K562 (cell line): ENCODE results near the gene TAF9. TPM values are rescaled to one million over a fixed set of nuclear protein-coding genes. Genes with fewer than 3 reads are reported as not detected.

ENCODE experiments used
- ARNT ChIP-seq, 2 experiments: fragments of 450-650 bp; IDR thresholded peaks; 2 replicates each; pipeline ENCODE4 v1.6.1; 2016; ENCODE audit warnings: mild to moderate bottlenecking in 1 of 2
- CTBP1 ChIP-seq: fragments of 450-650 bp; IDR thresholded peaks from 2 replicates; pipeline ENCODE4 v1.6.1; 2016; ENCODE audit warnings: borderline replicate concordance
- ESRRA ChIP-seq: fragments of 450-650 bp; IDR thresholded peaks from 2 replicates; pipeline ENCODE4 v1.6.1; 2014; ENCODE audit warnings: low read depth, mild to moderate bottlenecking, moderate library complexity, borderline replicate concordance
- GABPA ChIP-seq: fragments of 200-800 bp; sonication (Bioruptor generic); conservative IDR thresholded peaks from 2 replicates; pipeline ENCODE4 v1.6.1; 2016; ENCODE audit warnings: low read depth, missing genetic modification characterization, missing compliant biosample characterization
- L3MBTL2 ChIP-seq: fragments of 450-650 bp; IDR thresholded peaks from 2 replicates; pipeline ENCODE4 v1.6.1; 2016; ENCODE audit warnings: mild to moderate bottlenecking, moderate library complexity
- RBM25 ChIP-seq: fragments of 200-400 bp; formaldehyde crosslinking; IDR thresholded peaks from 2 replicates; pipeline ENCODE4 v1.6.1; 2018; ENCODE audit warnings: low read length, low read depth, moderate library complexity; ENCODE audit not compliant: severe bottlenecking
- SIX5 ChIP-seq, 2 experiments: IDR thresholded peaks; 2 replicates each; pipeline ENCODE4 v1.6.1; 2011; ENCODE audit warnings: low read length in 2 of 2, borderline replicate concordance in 1 of 2, low read depth in 1 of 2, mild to moderate bottlenecking in 1 of 2, moderate library complexity in 1 of 2; ENCODE audit not compliant: insufficient read depth in 1 of 2
- SMAD3 ChIP-seq: fragments of 450-650 bp; formaldehyde crosslinking; conservative IDR thresholded peaks from 2 replicates; pipeline ENCODE4 v1.4.0; 2020; ENCODE audit warnings: mild to moderate bottlenecking
- TEAD4 ChIP-seq, 2 experiments: sonication (generic) in 1 of 2; formaldehyde crosslinking in 1 of 2; IDR thresholded peaks; 2 replicates each; pipeline versions ENCODE4 v1.6.1 to v1.8.0; 2012 to 2022; ENCODE audit warnings: borderline replicate concordance in 1 of 2, inconsistent platforms in 1 of 2, low read length in 1 of 2, mild to moderate bottlenecking in 1 of 2, missing genetic modification reagents in 1 of 2
- ZC3H11A ChIP-seq: IDR thresholded peaks from 2 replicates; pipeline ENCODE4 v1.6.1; 2012; ENCODE audit warnings: low read depth, low read length, improper control_type of control experiment
- ZNF146 ChIP-seq: IDR thresholded peaks from one replicate; pipeline ENCODE4 v1.6.1; 2018; ENCODE audit warnings: missing compliant biosample characterization; ENCODE audit not compliant: unreplicated experiment
- ZNF165 ChIP-seq: fragments of 250-450 bp; sonication (Bioruptor Pico); IDR thresholded peaks from 2 replicates; pipeline ENCODE4 v1.4.0; 2020; ENCODE audit warnings: borderline replicate concordance
- ZNF507 ChIP-seq: conservative IDR thresholded peaks from 2 replicates; pipeline ENCODE4 v1.6.1; 2017; ENCODE audit warnings: missing genetic modification characterization, missing compliant biosample characterization
- polyA plus RNA-seq, 8 experiments: library from polyadenylated mRNA; depleted of rRNA in 4 of 8; stranded (reverse) in 5 of 8; unstranded in 3 of 8; fragments of >200 nt; fragmentation: Nextera tagmentation in 2 of 8; fragmentation: Illumina TruSeq in 1 of 8; extraction: Ambion mirVana in 2 of 8; extraction: Trizol in 1 of 8; gene quantifications; 2 replicates each; pipeline versions ENCODE4 v1.2.1 to v1.2.3, GENCODE V29; 2011 to 2014; ENCODE audit warnings: inconsistent platforms in 1 of 8, missing spikeins in 1 of 8
- total RNA-seq, 7 experiments: library from RNA; depleted of rRNA in 6 of 7; stranded (reverse); fragments of >200 nt in 6 of 7; fragmentation: Illumina TruSeq in 2 of 7; extraction: Trizol in 2 of 7; gene quantifications; 2 replicates each; pipeline versions ENCODE4 v1.2.1 to v1.2.3, GENCODE V29; 2011 to 2021; ENCODE audit warnings: low replicate concordance in 1 of 7
- TF ChIP-seq, protein P1 (sequence below): fragments of 450-650 bp; formaldehyde crosslinking; IDR thresholded peaks from 2 replicates; pipeline ENCODE4 v1.4.0; 2020; ENCODE audit warnings: mild to moderate bottlenecking, moderate library complexity
- TF ChIP-seq, protein P2 (sequence below): sonication (generic); formaldehyde crosslinking; IDR thresholded peaks from 2 replicates; pipeline ENCODE4 v1.8.1; 2022; ENCODE audit warnings: missing genetic modification reagents
- TF ChIP-seq, protein P3 (sequence below): sonication (generic); formaldehyde crosslinking; IDR thresholded peaks from 2 replicates; pipeline ENCODE4 v1.8.0; 2023; ENCODE audit warnings: mild to moderate bottlenecking, missing genetic modification reagents
- TF ChIP-seq, protein P4 (sequence below): sonication (generic); formaldehyde crosslinking; IDR thresholded peaks from 2 replicates; pipeline ENCODE4 v1.8.1; 2023; ENCODE audit warnings: mild to moderate bottlenecking, missing genetic modification reagents

TAF9 gene
- total and polyA plus RNA-seq, 9 of the 15 experiments (the other 6 are each of a cell fraction or from before 2014, with no cell fraction given), result 119 to 566 (median 207) TPM

DNA sequence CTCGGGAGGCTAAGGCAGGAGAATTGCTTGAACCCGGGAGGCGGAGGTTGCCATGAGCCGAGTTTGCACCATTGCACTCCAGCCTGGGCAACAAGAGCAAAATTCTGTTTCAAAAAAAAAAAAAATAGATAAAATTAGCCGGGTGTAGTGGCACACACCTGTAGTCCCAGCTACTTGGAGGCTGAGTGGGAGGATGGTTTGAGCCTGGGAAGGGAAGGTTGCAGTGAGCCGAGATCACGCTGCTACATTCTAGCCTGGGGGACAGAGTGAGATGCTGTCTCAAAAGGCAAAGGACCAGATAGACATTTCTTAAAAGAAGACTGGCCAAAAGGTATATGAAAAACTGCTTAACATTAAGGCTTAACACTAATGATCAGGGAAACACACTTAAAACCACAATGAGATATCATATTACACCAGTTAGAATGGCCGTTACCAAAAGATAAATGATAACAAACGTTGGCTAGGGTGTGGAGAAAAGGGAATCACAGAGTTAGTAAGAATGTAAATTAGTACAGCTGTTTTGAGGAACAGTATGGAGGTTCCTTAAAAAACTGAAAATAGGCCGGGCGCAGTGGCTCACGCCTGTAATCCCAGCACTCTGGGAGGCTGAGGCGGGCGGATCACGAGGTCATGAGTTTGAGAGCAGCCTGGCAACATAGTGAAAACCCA lies 35.5 kb upstream of the TAF9 start (continued):
- TF ChIP-seq, protein P1, sequence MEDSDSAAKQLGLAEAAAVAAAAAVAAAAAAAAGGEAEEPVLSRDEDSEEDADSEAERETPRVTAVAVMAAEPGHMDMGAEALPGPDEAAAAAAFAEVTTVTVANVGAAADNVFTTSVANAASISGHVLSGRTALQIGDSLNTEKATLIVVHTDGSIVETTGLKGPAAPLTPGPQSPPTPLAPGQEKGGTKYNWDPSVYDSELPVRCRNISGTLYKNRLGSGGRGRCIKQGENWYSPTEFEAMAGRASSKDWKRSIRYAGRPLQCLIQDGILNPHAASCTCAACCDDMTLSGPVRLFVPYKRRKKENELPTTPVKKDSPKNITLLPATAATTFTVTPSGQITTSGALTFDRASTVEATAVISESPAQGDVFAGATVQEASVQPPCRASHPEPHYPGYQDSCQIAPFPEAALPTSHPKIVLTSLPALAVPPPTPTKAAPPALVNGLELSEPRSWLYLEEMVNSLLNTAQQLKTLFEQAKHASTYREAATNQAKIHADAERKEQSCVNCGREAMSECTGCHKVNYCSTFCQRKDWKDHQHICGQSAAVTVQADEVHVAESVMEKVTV, result no peak
- TF ChIP-seq, protein P2, sequence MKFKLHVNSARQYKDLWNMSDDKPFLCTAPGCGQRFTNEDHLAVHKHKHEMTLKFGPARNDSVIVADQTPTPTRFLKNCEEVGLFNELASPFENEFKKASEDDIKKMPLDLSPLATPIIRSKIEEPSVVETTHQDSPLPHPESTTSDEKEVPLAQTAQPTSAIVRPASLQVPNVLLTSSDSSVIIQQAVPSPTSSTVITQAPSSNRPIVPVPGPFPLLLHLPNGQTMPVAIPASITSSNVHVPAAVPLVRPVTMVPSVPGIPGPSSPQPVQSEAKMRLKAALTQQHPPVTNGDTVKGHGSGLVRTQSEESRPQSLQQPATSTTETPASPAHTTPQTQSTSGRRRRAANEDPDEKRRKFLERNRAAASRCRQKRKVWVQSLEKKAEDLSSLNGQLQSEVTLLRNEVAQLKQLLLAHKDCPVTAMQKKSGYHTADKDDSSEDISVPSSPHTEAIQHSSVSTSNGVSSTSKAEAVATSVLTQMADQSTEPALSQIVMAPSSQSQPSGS (CRISPR knock-in tag), result no peak
- TF ChIP-seq, protein P3, sequence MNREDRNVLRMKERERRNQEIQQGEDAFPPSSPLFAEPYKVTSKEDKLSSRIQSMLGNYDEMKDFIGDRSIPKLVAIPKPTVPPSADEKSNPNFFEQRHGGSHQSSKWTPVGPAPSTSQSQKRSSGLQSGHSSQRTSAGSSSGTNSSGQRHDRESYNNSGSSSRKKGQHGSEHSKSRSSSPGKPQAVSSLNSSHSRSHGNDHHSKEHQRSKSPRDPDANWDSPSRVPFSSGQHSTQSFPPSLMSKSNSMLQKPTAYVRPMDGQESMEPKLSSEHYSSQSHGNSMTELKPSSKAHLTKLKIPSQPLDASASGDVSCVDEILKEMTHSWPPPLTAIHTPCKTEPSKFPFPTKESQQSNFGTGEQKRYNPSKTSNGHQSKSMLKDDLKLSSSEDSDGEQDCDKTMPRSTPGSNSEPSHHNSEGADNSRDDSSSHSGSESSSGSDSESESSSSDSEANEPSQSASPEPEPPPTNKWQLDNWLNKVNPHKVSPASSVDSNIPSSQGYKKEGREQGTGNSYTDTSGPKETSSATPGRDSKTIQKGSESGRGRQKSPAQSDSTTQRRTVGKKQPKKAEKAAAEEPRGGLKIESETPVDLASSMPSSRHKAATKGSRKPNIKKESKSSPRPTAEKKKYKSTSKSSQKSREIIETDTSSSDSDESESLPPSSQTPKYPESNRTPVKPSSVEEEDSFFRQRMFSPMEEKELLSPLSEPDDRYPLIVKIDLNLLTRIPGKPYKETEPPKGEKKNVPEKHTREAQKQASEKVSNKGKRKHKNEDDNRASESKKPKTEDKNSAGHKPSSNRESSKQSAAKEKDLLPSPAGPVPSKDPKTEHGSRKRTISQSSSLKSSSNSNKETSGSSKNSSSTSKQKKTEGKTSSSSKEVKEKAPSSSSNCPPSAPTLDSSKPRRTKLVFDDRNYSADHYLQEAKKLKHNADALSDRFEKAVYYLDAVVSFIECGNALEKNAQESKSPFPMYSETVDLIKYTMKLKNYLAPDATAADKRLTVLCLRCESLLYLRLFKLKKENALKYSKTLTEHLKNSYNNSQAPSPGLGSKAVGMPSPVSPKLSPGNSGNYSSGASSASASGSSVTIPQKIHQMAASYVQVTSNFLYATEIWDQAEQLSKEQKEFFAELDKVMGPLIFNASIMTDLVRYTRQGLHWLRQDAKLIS, result no peak
- TF ChIP-seq SMAD3 (CRISPR knock-in tag) (no peak), RBM25 (no peak), TEAD4 (IDR thresholded peaks at IDR 0.05; ENCODE audit: low read length) (0 out of 2 replicates have a peak, but pooled peaks have one; percentile 27), TEAD4 (CRISPR knock-in tag; IDR thresholded peaks at IDR 0.05; ENCODE audit: borderline replicate concordance) (no peak), ZC3H11A (no peak), ESRRA (peak; percentile 58; the same call in 1 of the 2 replicates), GABPA (tag) (no peak), ARNT (IDR thresholded peaks at IDR 0.05) (no peak), ZNF165 (CRISPR knock-in tag) (no peak), ZNF146 (CRISPR knock-in tag) (no peak), L3MBTL2 (no peak), CTBP1 (peak; percentile 43; the same call in 1 of the 2 replicates), SIX5 (IDR thresholded peaks at IDR 0.05; ENCODE audit: borderline replicate concordance in 1 of 2, insufficient read depth in 1 of 2, low read depth in 1 of 2, low read length in 2 of 2) (no peak), ZNF507 (tag) (no peak)
- TF ChIP-seq, protein P4, sequence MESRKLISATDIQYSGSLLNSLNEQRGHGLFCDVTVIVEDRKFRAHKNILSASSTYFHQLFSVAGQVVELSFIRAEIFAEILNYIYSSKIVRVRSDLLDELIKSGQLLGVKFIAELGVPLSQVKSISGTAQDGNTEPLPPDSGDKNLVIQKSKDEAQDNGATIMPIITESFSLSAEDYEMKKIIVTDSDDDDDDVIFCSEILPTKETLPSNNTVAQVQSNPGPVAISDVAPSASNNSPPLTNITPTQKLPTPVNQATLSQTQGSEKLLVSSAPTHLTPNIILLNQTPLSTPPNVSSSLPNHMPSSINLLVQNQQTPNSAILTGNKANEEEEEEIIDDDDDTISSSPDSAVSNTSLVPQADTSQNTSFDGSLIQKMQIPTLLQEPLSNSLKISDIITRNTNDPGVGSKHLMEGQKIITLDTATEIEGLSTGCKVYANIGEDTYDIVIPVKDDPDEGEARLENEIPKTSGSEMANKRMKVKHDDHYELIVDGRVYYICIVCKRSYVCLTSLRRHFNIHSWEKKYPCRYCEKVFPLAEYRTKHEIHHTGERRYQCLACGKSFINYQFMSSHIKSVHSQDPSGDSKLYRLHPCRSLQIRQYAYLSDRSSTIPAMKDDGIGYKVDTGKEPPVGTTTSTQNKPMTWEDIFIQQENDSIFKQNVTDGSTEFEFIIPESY (CRISPR knock-in tag), result no peak
